RWPE2 (cell line): ENCODE results near the gene PLA2G4E.
A peak's percentile ranks its signal among the peaks of the same experiment; 100 is the strongest.

Source experiments
- ATAC-seq: fragments of 200-7000 bp; cut with Tn5 transposase; 3 replicates; pipeline ENCODE4 v1.9.1; 2021; ENCODE audit warnings: low read depth
- DNase-seq: peaks from one replicate; pipeline ENCODE4 v3.0.0-alpha.2; 2020; ENCODE audit warnings: low spot score
- H3K27ac ChIP-seq: fragments of 450-650 bp; 2 replicates; pipeline ENCODE4 v1.5.1; 2017; ENCODE audit warnings: mild to moderate bottlenecking; ENCODE audit not compliant: poor library complexity, severe bottlenecking
- H3K27me3 ChIP-seq: fragments of 250-450 bp; sonication (Bioruptor Pico); 2 replicates; pipeline ENCODE4 v1.5.1; 2021; ENCODE audit warnings: mild to moderate bottlenecking, moderate library complexity; ENCODE audit not compliant: insufficient read depth, poor library complexity, severe bottlenecking
- H3K36me3 ChIP-seq: fragments of 250-450 bp; sonication (Bioruptor Pico); 2 replicates; pipeline ENCODE4 v1.5.1; 2020; ENCODE audit warnings: low read depth, mild to moderate bottlenecking, moderate library complexity
- H3K4me1 ChIP-seq: fragments of 250-450 bp; sonication (Bioruptor Pico); 2 replicates; pipeline ENCODE4 v1.5.1; 2021; ENCODE audit warnings: mild to moderate bottlenecking, moderate library complexity; ENCODE audit not compliant: insufficient read depth, poor library complexity, severe bottlenecking
- H3K4me3 ChIP-seq: fragments of 250-450 bp; sonication (Bioruptor Pico); 2 replicates; pipeline ENCODE4 v1.5.1; 2021; ENCODE audit warnings: mild to moderate bottlenecking, moderate library complexity; ENCODE audit not compliant: severe bottlenecking
- H3K9me3 ChIP-seq: fragments of 250-450 bp; sonication (Bioruptor Pico); 2 replicates; pipeline ENCODE4 v1.5.1; 2021; ENCODE audit warnings: mild to moderate bottlenecking, moderate library complexity; ENCODE audit not compliant: severe bottlenecking
- CTCF ChIP-seq: fragments of 450-650 bp; IDR thresholded peaks from one replicate; pipeline ENCODE4 v1.5.1; 2017; ENCODE audit warnings: mild to moderate bottlenecking, moderate library complexity; ENCODE audit not compliant: poor library complexity, severe bottlenecking

The PLA2G4E gene

GRCh38 chr15:41984622-41985021 is 36.2 kb downstream of the PLA2G4E start:
- TF ChIP-seq CTCF, result no peak

GRCh38 chr15:41983621-41984571 is 36.9 kb downstream of the PLA2G4E start:
- no peaks in the 10 kb centered on the region for H3K36me3 ChIP-seq
- DNase-seq (peak; percentile 62), ATAC-seq (no peak)
- H3K9me3 ChIP-seq, result no peaks in the 10 kb centered on the region
- TF ChIP-seq CTCF, result no peak
- H3K27ac ChIP-seq, result no peak overlapping the region
- no peaks in the 10 kb centered on the region for H3K27me3 ChIP-seq
- H3K4me1 ChIP-seq, result no peaks in the 10 kb centered on the region
- H3K4me3 ChIP-seq, result no peak overlapping the region

More at GRCh38 chr15:41984622-41985021, 36.2 kb downstream of the PLA2G4E start:
- Histone ChIP-seq H3K27me3 (no peaks in the 10 kb centered on the region), H3K4me1 (no peaks in the 10 kb centered on the region), H3K9me3 (no peaks in the 10 kb centered on the region), H3K4me3 (no peak overlapping the region), H3K27ac (no peak overlapping the region), H3K36me3 (no peaks in the 10 kb centered on the region)
- DNase-seq (no peak), ATAC-seq (no peak)

- no peak for ATAC-seq
- Histone ChIP-seq H3K36me3 (no peaks in the 10 kb centered on the region), H3K9me3 (no peaks in the 10 kb centered on the region), H3K4me1 (no peaks in the 10 kb centered on the region), H3K4me3 (no peak overlapping the region), H3K27ac (no peak overlapping the region), H3K27me3 (no peaks in the 10 kb centered on the region)
- DNase-seq, result no peak
- TF ChIP-seq CTCF, result no peak
Measured at GRCh38 chr15:41983221-41983620, 37.6 kb downstream of the PLA2G4E start.

- H3K4me1 ChIP-seq, result no peaks in the 10 kb centered on the region
- H3K4me3 ChIP-seq, result no peak overlapping the region
- no peak overlapping the region for H3K27ac ChIP-seq
- no peaks in the 10 kb centered on the region for H3K27me3 ChIP-seq
- no peaks in the 10 kb centered on the region for H3K9me3 ChIP-seq
- ATAC-seq (no peak), DNase-seq (no peak)
- no peak for TF ChIP-seq CTCF
- no peaks in the 10 kb centered on the region for H3K36me3 ChIP-seq
Measured at GRCh38 chr15:41982133-41982930, 38.5 kb downstream of the PLA2G4E start.
